HEK293 (cell line): ENCODE measurements around the gene PDE9A.

ENCODE experiments used
- CTCF ChIA-PET: fragments of 350-600 bp; formaldehyde crosslinking; extraction: SDS; loops from one replicate; lab custom pipeline; 2021; ENCODE audit warnings: antibody characterized with exemption; lab: Yijun Ruan, JAX
- POLR2A ChIA-PET: fragments of 300-600 bp; formaldehyde crosslinking; extraction: SDS; loops from one replicate; lab custom pipeline; 2020; ENCODE audit warnings: antibody characterized with exemption, inconsistent platforms; lab: Yijun Ruan, JAX
- H3K27ac ChIP-seq: fragments of 200-500 bp; sonication (Bioruptor generic); 2 replicates; pipeline ENCODE4 v1.5.1; 2014; ENCODE audit warnings: low read depth, low read length, control low read depth, inconsistent platforms; ENCODE audit errors: extremely low read depth
- H3K36me3 ChIP-seq, 2 experiments: fragments of 200-500 bp in 1 of 2; sonication (Bioruptor generic) in 1 of 2; 1 replicate in 1 of 2; 2 replicates in 1 of 2; pipeline ENCODE4 v1.5.1; 2014 to 2017; ENCODE audit warnings: inconsistent platforms in 2 of 2, low read length in 2 of 2; ENCODE audit not compliant: control insufficient read depth in 2 of 2, insufficient read depth in 1 of 2
- H3K4me1 ChIP-seq: fragments of 200-500 bp; sonication (Bioruptor generic); 2 replicates; pipeline ENCODE4 v1.5.1; 2014; ENCODE audit warnings: mild to moderate bottlenecking, low read length, inconsistent platforms; ENCODE audit not compliant: control insufficient read depth, insufficient read depth
- H3K4me3 ChIP-seq: 2 replicates; pipeline ENCODE4 v1.5.1; 2011; ENCODE audit warnings: low read depth, mild to moderate bottlenecking, control low read depth, low read length, moderate library complexity
- H3K9me3 ChIP-seq: fragments of 200-500 bp; sonication (Bioruptor generic); 2 replicates; pipeline ENCODE4 v1.5.1; 2014; ENCODE audit warnings: low read depth, low read length, inconsistent platforms; ENCODE audit not compliant: control insufficient read depth, insufficient read depth
- CTCF ChIP-seq: fragments of 450-650 bp; formaldehyde crosslinking; IDR thresholded peaks from 2 replicates; pipeline ENCODE4 v1.5.1; 2016; ENCODE audit warnings: missing biosample characterization, missing genetic modification characterization
- GLI2 ChIP-seq: fragments of 450-650 bp; formaldehyde crosslinking; IDR thresholded peaks from 2 replicates; pipeline ENCODE4; 2017; ENCODE audit warnings: missing biosample characterization, missing genetic modification characterization, low read depth, borderline replicate concordance
- GLI4 ChIP-seq: fragments of 450-650 bp; formaldehyde crosslinking; IDR thresholded peaks from 2 replicates; pipeline ENCODE4 v1.5.1; 2016; ENCODE audit warnings: missing biosample characterization, missing genetic modification characterization
- KLF1 ChIP-seq: fragments of 450-650 bp; formaldehyde crosslinking; IDR thresholded peaks from 2 replicates; pipeline ENCODE4 v1.5.1; 2016; ENCODE audit warnings: missing biosample characterization, missing genetic modification characterization
- PRDM10 ChIP-seq: fragments of 450-650 bp; formaldehyde crosslinking; IDR thresholded peaks from 2 replicates; pipeline ENCODE4 v1.5.1; 2016; ENCODE audit warnings: missing biosample characterization, missing genetic modification characterization
- ZBTB11 ChIP-seq: fragments of 450-650 bp; formaldehyde crosslinking; conservative IDR thresholded peaks from 2 replicates; pipeline ENCODE4 v1.5.1; 2016; ENCODE audit warnings: low read depth, missing biosample characterization, missing genetic modification characterization
- ZIC2 ChIP-seq: fragments of 450-650 bp; formaldehyde crosslinking; IDR thresholded peaks from 2 replicates; pipeline ENCODE4 v1.5.1; 2016; ENCODE audit warnings: missing biosample characterization, missing genetic modification characterization
- ZNF146 ChIP-seq: fragments of 450-650 bp; formaldehyde crosslinking; IDR thresholded peaks from 2 replicates; pipeline ENCODE4 v1.5.1; 2016; ENCODE audit warnings: missing biosample characterization, missing genetic modification characterization
- ZNF623 ChIP-seq: fragments of 450-650 bp; formaldehyde crosslinking; IDR thresholded peaks from 2 replicates; pipeline ENCODE4 v1.5.1; 2016; ENCODE audit warnings: missing biosample characterization, missing genetic modification characterization
- ZNF629 ChIP-seq: fragments of 450-650 bp; formaldehyde crosslinking; IDR thresholded peaks from 2 replicates; pipeline ENCODE4 v1.5.1; 2017; ENCODE audit warnings: missing biosample characterization, missing genetic modification characterization

The PDE9A gene

GRCh38 chr21:42755031-42755665 is 101.7 kb downstream of the PDE9A start:
- no peaks in the 10 kb centered on the region for H3K4me1 ChIP-seq
- POLR2A ChIA-PET: interaction anchor here (1.1 kb wide), 1 partner anchor 26 kb away, joined by 3 read pairs; no protein-coding TSS in a partner anchor
- TF ChIP-seq ZIC2 (tag by site-specific recombination) (no peak), ZBTB11 (no peak), GLI4 (tag by site-specific recombination) (no peak), ZNF629 (no peak), ZNF623 (tag by site-specific recombination) (no peak), CTCF (tag by site-specific recombination) (no peak), PRDM10 (tag by site-specific recombination) (no peak)
- TF ChIP-seq, all 188 proteins: peak for 0
- H3K27ac ChIP-seq: no peak overlapping the region
- no peaks in the 10 kb centered on the region for H3K9me3 ChIP-seq
- no peak overlapping the region for H3K4me3 ChIP-seq
- CTCF ChIA-PET: interaction anchor here (0.6 kb wide), 1 partner anchor 239 kb away, joined by 3 read pairs; no protein-coding TSS in a partner anchor
- no peaks in the 10 kb centered on the region for H3K36me3 ChIP-seq

- POLR2A ChIA-PET: interaction anchor here (1.1 kb wide), 1 partner anchor 25 kb away, joined by 3 read pairs; no protein-coding TSS in a partner anchor
- CTCF ChIA-PET: no interaction called here
- Histone ChIP-seq H3K4me1 (no peaks in the 10 kb centered on the region), H3K27ac (no peak overlapping the region), H3K36me3 (no peaks in the 10 kb centered on the region), H3K9me3 (no peaks in the 10 kb centered on the region), H3K4me3 (no peak overlapping the region)
- TF ChIP-seq GLI2 (tag by site-specific recombination) (no peak), KLF1 (tag by site-specific recombination) (no peak), ZNF146 (tag by site-specific recombination) (no peak), PRDM10 (tag by site-specific recombination) (peak; percentile 68)
Measured at GRCh38 chr21:42755766-42756579, 102.6 kb downstream of the PDE9A start.
